HG02852 (cell line): Measurements from ENCODE around the gene CEBPA.

ENCODE experiments used
- ATAC-seq: cut with Tn5 transposase; IDR thresholded peaks from one replicate; pipeline ENCODE4 v1.9.1; 2021; ENCODE audit warnings: mild to moderate bottlenecking, moderate library complexity; ENCODE audit not compliant: unreplicated experiment

CEBPA gene

DNA sequence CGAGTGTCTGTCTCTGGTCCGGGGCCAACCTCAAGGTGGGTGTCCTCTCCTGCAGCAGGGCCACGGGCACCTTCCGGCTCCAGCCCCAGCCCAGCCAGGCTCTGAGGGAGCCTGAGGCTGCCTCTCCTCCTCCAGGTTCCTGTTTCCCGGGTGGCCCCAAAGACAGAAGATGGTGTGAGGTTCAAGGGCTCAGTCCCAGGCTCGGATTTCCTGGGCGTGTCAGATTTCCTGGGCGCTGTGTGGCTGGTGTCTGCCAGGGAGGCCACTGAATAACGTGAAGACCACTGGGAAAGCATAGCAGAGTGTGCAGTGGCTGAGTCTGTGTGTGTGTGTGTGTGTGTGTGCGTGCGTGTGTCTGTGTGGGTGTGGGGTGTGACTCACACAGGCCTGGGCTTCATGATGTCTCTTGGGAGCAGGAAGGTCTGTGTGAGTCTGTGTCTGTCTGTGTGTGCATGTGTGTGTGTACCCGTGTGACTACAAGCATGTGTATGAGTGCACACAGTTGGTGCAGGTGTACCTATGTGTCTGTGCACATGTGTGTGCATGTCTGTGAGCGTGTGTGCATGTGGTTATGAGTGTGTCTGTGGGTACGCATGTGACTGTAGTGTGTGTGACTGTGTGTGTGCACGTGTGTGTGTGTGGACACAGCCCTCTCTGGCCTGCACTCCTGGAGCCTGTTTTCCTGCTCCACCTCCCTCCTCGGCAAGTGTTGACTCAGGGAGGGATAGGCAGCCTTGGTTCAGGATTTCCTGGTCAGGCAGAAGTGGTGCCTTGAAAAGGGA, 28.3 kb downstream of the CEBPA start:
- no peak for ATAC-seq

DNA sequence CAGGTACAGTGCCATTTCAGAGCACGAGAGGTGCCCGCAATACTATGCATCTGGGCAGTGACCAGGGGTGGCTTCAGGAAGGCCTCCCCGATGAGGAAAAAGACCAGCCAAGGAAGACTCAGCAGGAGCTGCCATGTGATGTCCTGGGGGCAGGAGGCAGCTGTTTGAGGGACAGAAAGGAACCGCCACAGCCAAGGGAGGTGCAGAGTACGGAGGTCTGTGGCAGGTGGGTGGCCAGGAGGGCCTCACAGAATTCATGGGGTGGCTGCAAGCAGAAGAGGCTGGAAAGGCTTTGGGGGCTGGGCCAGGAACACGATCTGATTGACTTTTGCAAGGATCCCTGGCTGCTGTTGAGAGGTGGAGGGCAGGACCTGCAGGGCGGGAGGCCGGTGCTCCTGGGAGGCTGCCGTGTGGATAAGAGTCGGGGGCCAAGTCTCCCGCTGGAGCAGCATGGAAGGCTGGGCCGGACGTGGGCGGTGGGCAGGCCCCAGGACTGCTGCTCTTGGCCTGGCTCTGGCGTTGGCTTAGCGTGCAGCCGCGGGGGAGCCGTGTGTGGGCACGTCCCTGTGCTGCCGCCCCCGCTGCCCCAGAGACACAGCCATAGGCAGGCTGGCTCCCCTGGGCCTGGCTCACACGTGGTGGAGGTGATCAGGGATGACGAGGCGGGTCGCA, 29.1 kb downstream of the CEBPA start:
- no peak for ATAC-seq

GRCh38 chr19:33271246-33272021, 30.9 kb downstream of the CEBPA start:
- ATAC-seq: no peak

DNA sequence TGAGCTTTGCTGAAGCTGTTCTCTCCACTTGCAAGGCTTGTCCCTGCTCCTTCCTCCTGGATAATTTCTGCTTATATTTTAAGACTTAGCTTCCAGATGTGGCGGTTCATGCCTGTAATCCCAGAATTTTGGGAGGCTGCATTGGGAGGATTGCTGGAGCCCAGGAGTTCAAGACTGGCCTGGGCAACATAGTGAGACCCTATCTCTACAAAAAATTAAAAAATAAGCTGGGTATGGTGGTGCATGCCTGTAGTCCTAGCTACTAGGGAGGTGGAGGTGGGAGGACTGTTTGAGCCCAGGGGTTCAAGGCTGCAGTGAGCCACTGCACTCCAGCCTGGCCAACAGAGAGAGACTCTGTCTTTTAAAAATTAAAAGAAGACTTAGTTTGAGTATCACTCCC, 31.6 kb downstream of the CEBPA start:
- ATAC-seq: no peak

DNA sequence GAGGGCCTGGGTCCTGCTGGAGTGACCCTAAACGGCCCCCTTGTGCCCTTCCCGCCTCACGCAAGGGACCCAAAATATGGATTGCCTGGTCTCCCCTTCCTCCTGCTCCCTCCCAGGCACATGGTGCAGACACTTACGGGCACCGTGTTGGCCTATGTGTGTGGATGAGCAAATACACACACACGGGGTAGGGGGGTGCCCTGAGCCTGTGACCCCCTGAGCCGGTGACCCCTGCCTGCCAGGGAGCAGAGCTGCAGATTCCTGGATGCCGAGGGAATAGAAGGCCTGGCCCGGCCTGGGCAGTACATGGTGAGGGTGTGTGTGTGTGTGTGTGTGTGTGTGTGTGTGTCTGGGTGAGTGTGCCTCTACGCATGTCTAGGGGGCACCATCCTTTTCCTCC, 33.3 kb downstream of the CEBPA start:
- no peak for ATAC-seq

GRCh38 chr19:33268162-33268991, 34.0 kb downstream of the CEBPA start:
- ATAC-seq: no peak

DNA sequence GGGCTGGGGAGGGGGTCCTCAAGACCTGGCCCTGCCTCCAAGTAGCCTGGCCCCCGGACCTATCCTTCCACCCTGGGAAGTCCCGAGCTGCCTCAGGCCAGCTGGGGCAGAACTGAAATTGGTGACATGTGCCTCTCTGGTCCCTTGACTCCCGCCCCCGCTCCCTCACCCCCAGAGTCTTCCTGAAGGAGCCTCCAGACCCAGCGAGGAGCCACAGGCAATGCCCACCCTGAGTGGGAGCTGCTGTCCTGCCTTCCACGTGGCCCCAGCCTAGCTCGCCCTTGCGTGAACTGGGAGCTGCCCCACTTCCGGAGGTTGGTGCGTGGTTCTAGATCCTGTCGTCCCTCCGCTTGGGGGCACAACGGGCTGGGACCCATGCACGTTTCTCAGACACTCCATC, 34.6 kb downstream of the CEBPA start:
- no peak for ATAC-seq

GRCh38 chr19:33266974-33267484, 35.3 kb downstream of the CEBPA start:
- no peak for ATAC-seq

DNA sequence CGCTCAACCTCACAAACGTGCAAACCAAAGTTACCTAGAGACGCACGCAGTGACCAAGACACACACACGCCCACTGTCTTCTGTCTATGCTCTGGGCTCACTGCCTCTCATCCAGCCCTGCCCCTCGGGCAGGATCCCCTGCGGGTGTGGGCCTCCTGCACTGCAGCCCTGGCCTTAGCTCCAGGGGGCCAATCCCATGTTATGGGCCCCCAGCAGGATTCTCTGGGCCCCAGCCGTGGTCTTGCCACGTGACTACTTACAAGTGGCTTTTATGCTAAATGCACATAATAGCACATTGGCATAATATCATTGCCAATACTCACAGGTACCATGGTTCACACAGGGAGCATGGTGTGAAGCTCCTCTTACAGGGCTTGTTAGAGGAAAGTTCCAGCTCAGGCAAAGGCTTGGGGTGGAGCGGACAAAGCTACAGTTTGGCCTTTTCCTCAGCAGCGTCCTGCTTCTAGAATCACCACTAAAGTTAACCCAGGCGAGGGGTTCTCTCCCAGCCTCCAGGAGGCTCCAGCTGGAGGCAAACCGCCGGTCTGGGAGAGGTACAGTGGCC, 37.4 kb downstream of the CEBPA start:
- no peak for ATAC-seq

GRCh38 chr19:33263325-33264023, 38.9 kb downstream of the CEBPA start:
- ATAC-seq: no peak

DNA sequence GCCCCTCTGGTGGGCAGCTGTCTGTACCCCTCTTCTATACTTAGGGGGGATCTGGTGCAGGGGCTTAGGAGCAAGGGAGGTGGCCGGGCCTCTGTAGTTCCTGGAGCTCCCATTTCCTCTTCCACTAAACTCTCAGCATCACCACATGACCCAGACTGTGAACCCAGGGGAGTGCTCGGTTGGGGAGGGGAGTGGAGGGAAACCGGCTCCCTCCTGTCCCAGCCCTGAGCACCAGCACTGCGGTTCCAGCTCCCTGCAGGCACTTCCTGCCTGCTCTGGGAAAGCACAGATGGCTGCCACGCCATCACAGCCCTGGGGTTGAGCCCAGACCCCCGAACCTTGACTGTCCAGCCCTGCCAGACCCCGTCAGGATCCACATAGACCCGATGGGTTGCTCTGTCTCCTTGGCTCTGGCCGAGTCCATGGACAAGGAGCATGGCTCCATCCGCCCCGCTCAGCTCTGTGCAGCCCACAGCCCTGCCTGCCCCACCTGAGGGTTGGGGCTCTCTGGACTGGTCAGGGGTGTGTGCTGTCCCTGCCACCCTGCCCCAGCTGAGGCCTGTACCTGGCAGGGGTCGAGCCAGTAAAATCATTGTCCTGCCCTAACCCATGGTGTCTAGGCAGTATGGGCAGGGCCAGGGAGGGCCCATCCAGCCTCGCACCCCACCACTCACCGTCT, 40.7 kb downstream of the CEBPA start:
- ATAC-seq: no peak

DNA sequence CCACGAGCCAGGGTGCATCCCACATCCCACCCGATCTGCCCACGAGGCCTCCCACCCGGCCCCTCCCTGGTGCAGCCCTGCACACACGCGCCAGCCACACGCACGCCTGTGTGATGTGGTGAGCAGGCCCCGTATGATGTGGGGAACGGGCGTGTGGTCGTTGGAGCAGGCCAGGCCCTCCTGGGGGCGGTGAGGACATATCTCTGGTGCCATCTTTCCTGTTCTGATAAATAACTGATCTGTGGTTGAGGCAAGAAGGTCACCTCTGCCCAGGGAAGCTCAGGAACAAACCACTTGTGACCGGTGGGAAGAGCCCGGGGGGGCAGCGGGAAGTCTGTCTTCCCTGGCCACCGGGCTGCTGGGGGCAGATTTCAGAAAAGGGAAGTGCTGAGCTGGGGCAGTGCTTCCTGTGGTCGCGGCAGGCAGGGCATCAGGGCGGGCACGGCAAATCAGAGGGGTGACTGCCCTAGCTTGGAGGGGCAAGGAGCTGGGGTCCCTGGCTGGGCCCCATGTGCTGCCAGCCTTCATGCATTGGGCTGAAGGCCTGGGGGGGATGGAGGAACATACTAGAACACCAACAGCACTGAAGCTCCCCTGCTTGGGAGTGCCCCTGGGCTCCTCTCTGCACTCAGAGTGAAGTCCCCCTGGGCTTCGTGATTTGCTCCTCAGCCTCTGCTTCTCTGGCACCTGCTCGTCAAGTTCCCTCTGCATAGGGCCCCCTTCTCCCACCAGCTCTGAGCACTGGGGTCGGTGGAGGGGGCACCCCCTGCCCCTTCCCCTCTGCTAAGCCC, 41.5 kb downstream of the CEBPA start:
- ATAC-seq: no peak

- no peak for ATAC-seq
Measured at GRCh38 chr19:33259539-33259938, 42.8 kb downstream of the CEBPA start.

DNA sequence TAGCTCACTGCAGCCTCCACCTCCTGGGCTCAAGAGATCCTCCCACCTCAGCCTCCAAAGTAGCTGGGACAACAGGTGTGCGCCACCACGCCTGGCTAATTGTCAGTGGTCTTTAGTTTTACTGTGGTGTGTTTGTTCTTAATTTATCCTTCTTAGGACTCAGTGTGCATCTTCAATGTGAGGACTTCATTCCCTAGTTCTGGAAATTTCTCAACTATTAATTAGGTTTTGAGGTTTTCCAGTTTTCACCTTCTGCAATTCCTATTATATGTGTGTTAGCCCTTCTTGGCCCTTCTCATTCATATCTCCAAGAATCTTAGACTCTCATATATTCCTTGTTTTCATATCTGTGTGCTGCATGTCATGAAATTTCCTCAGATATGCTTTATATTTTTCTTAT, 44.5 kb downstream of the CEBPA start:
- ATAC-seq: no peak

DNA sequence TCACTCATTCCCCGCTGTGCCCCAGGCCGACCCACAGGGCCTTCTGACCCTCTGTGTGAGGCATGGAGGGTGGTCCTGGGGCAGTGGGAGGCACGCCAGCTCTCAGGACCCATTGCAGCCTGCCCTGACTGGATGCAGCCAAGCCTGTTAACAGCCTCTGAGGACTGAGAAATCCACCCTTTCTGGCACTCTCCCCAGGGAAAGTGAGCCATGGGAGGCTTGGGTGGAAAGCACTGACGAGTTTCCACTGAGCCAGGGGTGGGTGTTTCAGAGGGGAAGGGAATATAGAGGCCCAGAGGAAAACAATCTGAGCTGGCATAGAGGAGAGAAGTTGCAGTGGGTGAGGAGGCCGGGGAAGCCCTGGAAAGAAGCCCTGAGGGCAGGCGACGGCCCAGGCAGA, 46.1 kb downstream of the CEBPA start:
- no peak for ATAC-seq

DNA sequence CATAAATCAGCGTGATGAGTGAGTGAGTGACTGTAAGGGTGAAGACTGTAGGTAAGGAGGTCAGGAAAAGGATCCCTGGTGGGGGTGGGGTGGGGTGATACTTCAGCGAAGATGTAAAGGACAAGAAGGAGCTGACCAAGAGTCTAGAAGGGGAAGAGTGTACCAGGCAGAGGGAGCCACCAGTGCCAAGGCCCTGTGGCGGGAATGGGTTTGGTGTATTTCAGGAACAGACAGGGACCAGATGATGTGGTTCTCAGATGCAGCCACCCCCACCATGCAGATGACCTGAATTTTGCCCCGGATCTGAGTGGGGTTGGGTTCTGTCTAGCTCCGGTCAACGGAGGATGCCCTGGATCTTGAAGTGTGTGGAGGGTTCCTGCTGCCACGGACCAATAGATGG, 46.6 kb downstream of the CEBPA start:
- no peak for ATAC-seq

DNA sequence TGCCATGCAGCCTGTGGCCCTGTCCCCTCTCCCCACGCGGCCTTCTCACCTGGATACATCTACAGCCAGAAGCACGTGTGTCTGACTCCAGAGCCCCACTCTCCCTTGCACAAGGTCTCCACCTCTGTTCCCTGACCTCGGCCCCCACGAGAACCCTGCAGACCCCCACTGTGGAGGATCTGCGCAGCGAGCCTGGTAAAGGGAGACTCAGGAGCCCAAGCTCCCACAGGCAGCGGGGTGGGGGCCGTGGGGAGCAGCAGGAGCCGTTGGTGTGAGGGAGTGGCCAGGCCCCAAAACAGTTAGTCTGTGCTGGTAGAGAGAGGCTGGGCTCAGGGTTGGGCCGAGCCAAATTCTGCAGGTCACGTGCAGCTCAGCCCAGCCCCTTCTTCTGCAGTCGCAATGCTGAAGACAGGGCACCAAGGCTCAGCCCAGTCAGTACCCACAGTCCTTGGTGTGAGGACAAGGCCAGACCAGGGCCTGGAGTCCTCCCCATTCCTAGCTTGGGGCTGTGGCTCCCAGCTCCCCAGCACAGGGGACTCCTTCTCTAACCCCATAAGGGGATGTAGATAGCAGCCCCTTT, 48.0 kb downstream of the CEBPA start:
- ATAC-seq: no peak

- no peak for ATAC-seq
Measured at GRCh38 chr19:33252971-33253370, 49.4 kb downstream of the CEBPA start.
